Hematopoietic multipotent progenitor cell treated with erythropoietin and hydrocortisone succinate and interleukin-3 and kit ligand, for 6 days (in vitro differentiated cells): Measurements from ENCODE around the gene CACNA1C.
"Not testable (repeated sequence)": the region's sequence is repeated elsewhere in the genome, so short reads cannot be mapped to it uniquely, and the experiment has no call there.

Source experiments
- DNase-seq: peaks from one replicate; pipeline ENCODE4 v3.0.0-alpha.2; 2015

Gene CACNA1C

DNA sequence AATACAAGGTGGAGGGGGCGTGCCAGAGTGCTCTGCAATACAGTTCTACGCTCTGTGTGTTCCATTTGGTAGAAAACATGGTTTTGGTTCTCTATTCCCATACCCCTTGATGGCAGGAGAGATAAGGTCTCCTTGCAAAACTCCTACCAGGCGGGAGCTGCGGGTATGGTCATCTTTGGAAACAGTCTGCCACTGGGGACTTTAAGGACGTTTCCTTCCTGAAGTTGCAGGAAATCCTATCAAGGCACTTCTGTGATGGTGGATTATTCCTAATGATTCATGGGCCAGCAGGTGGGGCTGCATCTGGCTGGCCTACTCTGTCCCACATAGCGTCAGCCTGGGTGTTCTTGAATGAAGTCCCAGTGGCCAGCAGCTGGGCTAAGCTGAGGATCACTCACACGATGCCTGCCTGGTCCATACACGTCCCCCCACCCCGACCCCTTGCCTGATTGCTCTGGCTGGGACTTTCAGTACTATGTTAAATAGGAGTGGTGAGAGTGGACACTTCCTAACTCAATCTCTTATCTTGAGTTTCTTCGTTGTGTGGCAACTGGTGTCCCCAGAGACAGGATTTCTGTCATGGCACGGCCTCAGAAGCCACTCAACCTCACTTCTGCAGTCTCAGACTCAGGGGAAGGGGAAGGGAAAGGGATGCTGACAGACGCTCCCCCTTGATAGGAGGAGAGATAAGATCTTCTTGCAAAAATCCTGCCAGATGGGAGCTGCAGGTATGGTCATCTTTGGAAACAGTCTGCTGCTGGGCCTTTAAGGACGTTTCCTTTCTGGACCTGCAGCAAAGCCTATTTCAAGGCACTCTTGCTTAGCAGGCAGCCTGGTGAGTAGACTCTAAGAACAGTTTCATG is 680.9 kb downstream of the CACNA1C start:
- DNase-seq, result no peak

DNA sequence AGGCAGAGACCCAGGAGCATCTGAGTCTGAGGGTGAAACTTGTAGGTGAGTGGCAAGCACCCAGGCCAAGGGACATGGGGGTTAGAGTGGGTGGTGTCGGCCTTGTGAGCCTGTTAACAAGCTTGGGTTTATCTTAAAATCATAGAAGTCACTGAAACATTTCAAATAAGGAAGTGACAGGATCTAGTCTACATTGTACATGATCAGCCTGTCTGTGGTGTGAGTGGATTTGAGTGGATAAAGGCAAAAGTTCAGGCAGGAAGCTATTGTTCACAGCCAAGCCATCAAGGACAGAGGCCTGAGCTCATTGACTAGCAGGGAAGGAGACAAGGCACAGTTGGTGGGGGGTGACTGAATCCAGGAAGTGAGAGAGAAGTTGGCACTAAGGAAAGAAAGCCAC is 682.6 kb downstream of the CACNA1C start:
- peak; percentile 15 for DNase-seq

DNA sequence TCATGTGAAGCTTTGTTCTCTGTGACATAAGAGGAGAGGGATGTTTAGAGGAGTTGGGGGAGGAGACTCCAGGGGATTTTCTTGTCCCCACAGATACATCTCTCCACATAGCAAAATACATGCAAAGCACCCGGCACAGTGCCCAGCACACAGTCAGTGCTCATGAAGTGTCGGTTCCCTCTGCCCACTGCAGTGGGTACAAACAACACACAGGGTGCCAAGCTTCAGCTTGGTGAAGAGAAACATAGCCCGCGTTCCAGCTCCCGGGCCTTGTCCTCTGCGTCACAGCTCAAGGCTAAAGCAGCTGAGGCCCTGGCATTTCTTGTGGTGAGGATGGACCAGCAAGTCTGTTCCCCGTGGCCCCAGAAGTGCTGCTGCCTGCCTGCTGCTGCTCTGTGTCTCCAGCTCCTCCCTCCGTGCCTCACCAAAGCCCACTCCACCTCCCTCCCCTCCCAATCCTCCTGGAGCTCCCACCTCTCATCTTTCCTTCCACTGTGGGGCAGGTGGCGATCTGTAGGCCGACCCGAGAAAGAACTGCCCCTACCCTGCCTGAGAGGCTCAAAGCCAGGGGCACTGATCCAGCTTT is 685.0 kb downstream of the CACNA1C start:
- DNase-seq, result no peak

DNA sequence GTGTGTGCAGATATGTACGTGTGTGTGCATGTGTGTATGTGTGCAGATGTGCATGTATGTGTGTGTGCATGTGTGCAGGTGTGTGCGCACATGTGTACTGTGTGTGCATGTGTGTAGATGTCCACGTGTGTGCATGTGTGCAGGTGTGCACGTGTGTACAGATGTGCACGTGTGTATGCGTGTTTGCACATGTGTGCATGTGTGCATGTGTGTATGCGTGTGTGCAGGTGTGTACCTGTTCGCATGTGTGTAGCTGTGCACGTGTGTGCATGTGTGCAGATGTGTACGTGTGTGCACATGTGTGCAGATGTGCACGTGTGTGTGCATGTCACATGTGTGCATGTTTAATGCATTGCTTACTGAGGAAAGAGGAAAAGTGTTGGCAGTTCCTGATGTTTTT is 686.3 kb downstream of the CACNA1C start:
- DNase-seq, result no peak

DNA sequence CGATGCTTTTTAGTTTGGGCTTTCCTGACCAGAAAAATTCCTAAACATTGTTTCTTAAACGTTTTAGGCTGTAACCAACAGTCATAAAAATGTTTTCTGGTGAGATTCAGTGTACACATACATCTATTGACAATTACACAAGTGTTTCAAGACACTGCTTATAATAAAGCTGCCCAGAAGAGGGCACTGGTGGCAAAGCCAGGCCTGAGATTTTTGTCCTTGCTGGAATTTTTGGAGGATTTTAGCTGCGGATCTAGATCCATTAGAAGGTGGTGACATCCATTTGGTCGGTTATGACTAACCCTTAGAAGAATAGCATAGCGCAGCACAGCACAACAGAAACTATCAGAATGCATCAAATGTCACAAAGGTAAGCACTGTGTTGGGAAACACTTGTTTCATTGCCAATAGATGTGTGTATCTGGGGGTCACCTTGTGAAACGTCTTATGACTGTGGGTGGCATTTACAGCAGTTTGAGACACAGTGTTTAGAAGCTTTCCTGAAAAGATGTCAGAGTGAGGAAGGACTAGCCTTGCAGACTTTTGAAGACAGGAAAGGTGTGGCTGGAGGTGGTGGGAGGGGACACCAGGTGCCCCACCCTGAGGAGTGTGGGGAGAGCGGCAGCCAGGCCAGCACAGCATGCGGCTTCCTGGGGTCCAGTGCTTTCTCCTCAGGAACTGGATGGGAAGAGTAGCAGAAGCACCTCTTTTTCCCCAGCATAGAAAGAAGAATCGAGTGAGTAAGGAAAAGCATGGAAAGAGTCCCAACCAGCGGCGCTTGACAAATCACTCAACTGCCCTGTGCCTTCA is 687.2 kb downstream of the CACNA1C start:
- DNase-seq, result peak; percentile 37

DNA sequence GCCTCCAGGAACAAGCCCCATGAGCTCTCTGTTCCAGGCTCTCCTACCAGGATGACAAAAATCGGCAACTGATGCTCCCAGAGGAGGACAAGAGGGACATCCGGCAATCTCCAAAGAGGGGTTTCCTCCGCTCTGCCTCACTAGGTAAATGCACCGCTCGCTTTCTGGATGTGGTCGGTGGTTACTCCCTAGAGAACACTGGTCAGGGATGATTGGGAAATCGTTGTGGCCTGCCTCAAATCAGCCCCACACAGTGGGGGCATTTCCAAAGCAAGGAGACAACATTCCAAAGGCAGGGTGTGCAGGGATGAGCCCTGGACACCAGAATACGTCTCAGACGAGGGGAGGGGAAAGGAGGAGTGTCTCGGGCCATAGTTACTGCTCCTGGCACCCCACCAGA is 689.2 kb downstream of the CACNA1C start:
- DNase-seq, result not testable (repeated sequence)

DNA sequence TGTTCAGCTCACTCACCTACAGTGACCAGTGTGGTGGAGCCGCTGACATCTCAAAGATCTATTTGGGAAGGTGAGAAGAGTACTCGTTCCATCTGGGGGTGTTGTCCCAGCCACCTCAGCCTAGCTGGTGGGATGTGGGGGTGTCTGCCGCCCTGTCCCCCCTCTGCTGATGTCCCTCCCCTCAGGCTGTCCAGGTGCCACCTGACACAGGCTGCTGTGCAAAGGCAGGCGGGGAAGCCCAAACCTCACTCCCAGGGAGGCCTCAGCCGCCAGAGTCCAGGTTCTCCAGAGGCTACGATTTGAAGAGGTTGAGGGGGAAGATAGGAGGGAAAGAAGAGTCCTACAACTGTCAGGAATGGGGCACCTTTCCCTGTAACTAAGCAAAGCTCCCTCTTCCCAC is 690.7 kb downstream of the CACNA1C start:
- no peak for DNase-seq

DNA sequence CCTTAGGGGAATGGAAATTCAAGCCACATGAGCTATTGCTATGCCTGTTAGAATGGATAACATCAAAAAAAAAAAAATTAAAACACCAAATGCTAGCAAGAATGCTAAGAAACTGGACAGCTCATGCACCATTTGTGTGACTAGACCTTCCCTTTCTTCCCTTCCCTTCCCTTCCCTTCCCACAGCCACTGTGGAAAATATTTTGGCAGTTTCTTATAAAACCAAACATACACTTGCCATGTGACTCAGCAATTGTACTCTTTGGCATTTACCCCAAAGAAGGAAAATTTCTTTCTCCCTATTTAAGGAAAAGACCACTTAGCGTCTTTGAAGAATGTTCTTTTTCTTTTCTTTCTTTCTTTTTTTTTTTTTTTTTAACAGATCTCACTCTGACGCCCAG is 692.9 kb downstream of the CACNA1C start:
- no peak for DNase-seq
